A549 (cell line): ENCODE results near the gene XRCC1.

Experiments used
- CHD2 ChIP-seq: fragments of 150-350 bp; IDR thresholded peaks from 2 replicates; pipeline ENCODE4 v1.6.1; 2014; ENCODE audit warnings: low read length; ENCODE audit not compliant: partially characterized antibody
- CTCF ChIP-seq: fragments of >200 bp; sonication (Bioruptor Twin); formaldehyde crosslinking; IDR thresholded peaks from 3 replicates; pipeline ENCODE4 v1.5.1; 2016
- EHF ChIP-seq: fragments of 250-450 bp; sonication (Bioruptor Pico); IDR thresholded peaks from 2 replicates; pipeline ENCODE4 v1.5.0; 2020; ENCODE audit warnings: mild to moderate bottlenecking
- EP300 ChIP-seq, 2 experiments: fragments of >200 bp; sonication (Bioruptor Twin); formaldehyde crosslinking; IDR thresholded peaks; 2 replicates in 1 of 2; 3 replicates in 1 of 2; pipeline ENCODE4 v1.6.1; 2016 to 2017
- JUN ChIP-seq, 2 experiments: fragments of >200 bp; sonication (Bioruptor Twin); formaldehyde crosslinking; IDR thresholded peaks; 2 replicates in 1 of 2; 3 replicates in 1 of 2; pipeline ENCODE4 v1.6.1; 2016 to 2017
- MAX ChIP-seq: IDR thresholded peaks from 2 replicates; pipeline ENCODE4 v1.6.1; 2012
- NPAS2 ChIP-seq: fragments of 250-450 bp; sonication (Bioruptor Pico); IDR thresholded peaks from 2 replicates; pipeline ENCODE4 v1.8.0; 2022; ENCODE audit warnings: mild to moderate bottlenecking, moderate library complexity, borderline replicate concordance
- POLR2AphosphoS2 ChIP-seq: conservative IDR thresholded peaks from 2 replicates; pipeline ENCODE4 v1.6.1; 2012; ENCODE audit warnings: low read length, improper control_type of control experiment, inconsistent platforms
- ZC3H11A ChIP-seq: fragments of 450-650 bp; IDR thresholded peaks from 2 replicates; pipeline ENCODE4 v1.6.1; 2014; ENCODE audit warnings: antibody characterized with exemption, mild to moderate bottlenecking

GRCh38 chr19:43624933-43625332 is 49.6 kb upstream of the XRCC1 start:
- TF ChIP-seq POLR2AphosphoS2, result no peak
- no peak for TF ChIP-seq CTCF
- no peak for TF ChIP-seq EP300 (IDR thresholded peaks at IDR 0.05)
- TF ChIP-seq ZC3H11A, result no peak
- no peak for TF ChIP-seq MAX
- TF ChIP-seq CHD2, result no peak
- no peak for TF ChIP-seq NPAS2 (CRISPR knock-in tag)
- no peak for TF ChIP-seq JUN (IDR thresholded peaks at IDR 0.05)
- TF ChIP-seq EHF (CRISPR knock-in tag), result no peak
